ENCODE measurements around the gene RNF111.
"Not testable (repeated sequence)": the region's sequence is repeated elsewhere in the genome, so short reads cannot be mapped to it uniquely, and the experiment has no call there.

Gene RNF111

DNA sequence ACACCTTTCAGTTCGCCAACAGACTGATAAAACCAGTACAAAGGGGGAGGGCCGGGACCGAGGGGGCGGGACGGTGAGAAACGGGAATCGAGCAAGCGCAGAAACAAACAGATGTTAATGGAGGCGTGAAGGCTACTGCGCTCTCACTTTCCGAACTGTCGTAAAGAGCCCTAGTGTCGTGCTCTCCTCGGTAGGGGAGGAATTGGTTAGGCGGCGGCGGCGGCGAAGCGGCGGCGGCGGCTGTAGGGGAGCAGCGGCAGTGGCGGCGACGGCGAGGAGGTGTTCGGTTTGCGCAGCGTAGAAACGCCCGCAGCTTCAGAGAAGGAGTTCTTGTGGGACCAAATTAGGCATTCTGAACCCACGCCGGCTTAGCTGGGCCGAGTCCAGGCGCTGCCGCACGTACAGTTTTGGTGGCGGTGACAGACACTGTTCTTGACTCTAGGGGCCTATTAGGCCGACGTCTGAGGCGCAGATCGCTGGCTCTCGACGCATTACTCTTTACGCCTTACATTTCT, at the start of gene RNF111:
TSS of gene RNF111 (plus strand) at position 173 of the 515 bp plus-strand sequence. CDS start 43,160 bp downstream, outside the sequence.
- DNase-seq: peak; percentile 88

GRCh38 chr15:58947179-58947578, 40.3 kb upstream of the RNF111 start:
- no peak for DNase-seq

DNA sequence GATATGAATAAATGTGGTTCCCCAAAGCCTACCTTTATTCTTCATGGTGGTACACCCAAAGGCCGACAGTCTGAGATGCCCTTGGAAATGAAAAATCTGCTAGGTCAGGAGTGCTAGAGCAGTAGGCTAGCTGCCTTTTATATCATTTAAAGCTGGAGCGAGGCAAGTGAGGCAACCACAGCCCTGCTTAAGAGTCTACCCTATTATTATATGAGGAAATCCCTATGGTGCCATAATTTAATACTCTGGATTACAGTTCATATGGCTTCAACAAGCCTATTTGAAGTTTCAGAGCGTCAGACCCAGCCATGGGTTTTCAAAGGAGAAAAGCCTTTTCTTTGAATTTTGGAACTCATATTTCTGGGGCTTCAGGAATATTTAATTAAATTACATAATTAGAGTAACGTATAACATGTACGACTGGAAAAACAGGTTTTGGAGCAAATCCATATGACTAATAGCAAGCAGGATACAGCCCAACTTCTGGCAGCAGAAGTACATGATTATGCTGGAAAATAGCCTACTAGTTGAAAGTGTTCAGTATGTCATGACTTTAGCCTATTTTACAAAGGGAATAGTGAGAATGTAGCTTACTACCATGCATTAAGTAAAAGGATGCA, 36.0 kb upstream of the RNF111 start:
- DNase-seq: no peak

DNA sequence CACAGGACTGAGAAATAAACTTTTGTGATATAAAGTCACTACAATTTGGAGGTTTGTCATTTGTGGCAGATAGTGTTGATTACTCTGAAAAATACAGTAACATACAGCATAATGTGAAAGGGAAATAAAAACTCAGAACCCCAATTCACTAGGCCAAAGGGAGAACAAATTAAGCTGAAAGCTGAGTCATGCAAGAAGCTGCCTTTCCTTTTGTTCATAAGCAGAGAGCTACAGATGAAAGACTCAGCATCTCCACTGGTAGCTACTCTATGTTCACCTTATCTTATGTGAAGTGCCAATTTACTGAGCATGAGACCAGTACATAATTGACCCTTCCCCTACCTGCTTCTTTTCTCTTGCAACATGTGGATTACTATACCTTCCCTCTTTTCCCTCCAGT, 34.7 kb upstream of the RNF111 start:
- DNase-seq: no peak

GRCh38 chr15:58957101-58957973, 30.1 kb upstream of the RNF111 start:
- DNase-seq: peak; percentile 76

DNA sequence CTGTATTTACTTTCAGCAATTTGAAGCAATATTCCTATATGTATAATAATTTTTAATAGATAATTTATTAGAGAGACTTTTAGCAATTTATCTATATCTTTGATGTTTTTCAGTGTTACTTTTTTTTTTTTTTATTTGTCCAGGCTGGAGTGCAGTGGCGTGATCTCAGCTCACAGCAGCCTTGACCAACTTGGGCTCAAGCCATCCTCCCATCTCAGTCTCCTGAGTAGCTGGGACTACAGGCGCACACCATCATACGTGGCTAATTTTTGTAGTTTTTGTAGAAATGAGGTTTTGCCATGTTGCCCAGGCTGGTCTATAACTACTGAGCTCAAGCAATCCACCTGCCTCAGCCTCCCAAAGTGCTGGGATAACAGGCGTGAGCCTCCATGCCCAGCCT, 28.7 kb upstream of the RNF111 start:
- no peak for DNase-seq

DNA sequence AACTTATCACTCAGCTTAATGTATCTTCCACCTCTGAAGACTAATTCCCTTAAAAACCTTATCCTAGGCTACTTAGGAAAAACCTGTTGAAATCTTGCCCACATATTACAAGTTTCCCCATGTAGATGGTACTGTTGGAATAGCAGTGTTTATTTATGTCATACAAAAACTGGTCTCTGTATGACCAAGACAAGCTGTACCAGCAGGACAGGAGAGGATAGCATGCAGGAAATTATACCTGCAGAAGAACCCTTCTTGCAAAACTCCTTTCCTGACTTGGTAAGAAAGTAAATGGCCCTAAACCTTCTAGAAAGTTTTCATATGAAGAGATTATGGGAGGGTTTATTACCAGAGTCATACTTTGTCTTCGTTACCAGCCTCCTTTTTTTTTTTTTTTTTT, 25.3 kb upstream of the RNF111 start:
- no peak for DNase-seq

DNA sequence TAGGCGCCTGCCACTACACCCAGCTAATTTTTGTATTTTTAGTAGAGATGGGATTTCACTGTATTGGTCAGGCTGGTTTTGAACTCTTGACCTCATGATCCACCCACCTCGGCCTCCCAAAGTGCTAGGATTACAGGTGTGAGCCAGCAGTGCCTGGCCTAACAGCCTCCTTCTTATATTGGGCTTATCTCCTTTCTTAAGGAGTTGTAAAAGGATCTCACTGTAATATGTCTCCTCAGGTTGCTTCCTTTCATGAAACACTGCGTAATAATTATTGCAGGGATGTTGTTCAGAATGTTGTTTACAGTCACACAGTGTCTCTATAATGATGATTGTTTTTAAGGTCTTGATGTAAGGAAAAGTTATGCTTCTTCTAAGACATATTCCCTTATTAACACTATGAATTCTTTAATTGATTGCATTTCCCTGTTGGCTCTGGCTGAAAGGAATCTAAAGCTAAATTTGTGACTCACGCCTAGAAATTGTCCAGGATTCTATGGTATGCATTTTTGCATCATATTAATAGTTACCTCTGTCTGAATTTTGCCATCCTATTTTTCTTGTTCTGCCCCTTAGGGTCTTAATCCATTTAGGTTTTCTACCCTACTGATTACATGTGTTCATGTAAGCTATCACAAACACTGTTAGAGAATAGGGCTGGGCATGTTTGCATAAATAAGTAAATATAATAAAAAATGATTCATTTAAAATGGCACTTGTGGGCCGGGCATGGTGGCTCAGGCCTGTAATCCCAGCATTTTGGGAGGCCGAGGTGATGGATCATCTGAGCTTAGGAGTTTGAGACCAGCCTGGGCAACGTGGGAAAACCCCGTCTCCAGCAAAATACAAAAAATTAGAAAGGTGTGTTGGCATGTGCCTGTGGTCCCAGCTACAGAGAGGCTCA, 24.5 kb upstream of the RNF111 start:
- DNase-seq: no peak

- DNase-seq: no peak
Observed at GRCh38 chr15:58966698-58967097, 20.8 kb upstream of the RNF111 start.

DNA sequence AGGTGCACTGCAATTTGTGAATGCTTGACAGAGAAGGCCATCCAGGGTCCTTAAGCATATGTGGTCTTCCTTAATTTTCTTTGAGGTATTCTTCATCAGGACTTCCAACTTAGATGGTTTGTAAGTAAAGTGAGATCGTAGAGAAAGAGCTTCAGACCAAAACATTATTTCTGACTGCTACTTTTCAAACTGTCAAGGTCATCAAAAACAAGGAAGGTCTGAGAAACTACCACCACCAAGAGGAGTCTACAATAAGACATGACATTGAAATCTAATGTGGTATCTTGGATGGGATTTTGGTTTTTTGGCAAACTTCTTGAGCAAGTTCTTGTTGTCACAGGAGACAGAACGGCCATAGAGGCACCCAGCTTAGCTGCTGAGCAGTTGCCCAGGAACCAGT, 20.0 kb upstream of the RNF111 start:
- DNase-seq: no peak

DNA sequence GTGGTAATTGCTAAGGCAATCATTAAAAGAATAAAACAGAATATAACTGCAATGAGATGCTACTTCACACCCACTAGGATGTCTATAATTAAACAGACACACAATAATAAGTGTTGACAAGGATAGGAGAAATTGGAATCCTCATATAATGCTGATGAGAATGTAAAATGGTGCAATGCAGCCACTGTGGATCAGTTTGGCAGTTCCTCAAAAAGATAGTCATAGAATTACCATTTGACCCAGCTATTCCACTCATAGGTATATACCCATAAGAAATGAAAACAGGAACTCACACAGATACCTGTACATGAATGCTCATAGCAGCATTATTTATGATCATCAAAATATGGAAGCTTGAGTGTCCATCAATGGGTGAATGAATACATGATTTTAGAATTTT, 9.6 kb upstream of the RNF111 start:
- no peak for DNase-seq

GRCh38 chr15:58980351-58980939, 7.0 kb upstream of the RNF111 start:
- peak; percentile 22 for DNase-seq

GRCh38 chr15:58981808-58982475, 5.5 kb upstream of the RNF111 start:
- no peak for DNase-seq

DNA sequence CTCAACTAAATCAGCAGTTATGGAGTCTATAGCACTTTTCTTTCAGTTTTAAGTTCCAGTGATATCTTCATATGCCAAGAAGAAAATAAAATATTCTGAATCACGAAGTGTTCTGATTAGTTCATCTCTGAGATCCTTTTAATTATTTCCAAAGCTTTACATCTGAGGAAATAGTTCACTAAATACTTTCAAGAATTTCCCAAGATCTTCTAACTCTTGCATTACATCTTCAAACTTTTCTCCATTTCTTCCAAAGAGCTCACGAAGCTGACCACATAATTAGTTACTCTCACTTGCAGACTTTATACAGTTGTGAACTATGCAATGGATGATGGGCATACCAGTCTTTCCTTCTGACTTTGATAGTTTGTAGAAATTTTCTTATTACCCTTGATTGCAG, 4.2 kb upstream of the RNF111 start:
- DNase-seq: no peak

GRCh38 chr15:58985443-58985842, 2.0 kb upstream of the RNF111 start:
- DNase-seq: no peak

- DNase-seq: no peak
Observed at GRCh38 chr15:58987036-58987435, 427 bp upstream of the RNF111 start.

- DNase-seq: peak; percentile 26
Observed at GRCh38 chr15:58988006-58988785, 733 bp downstream of the RNF111 start.

DNA sequence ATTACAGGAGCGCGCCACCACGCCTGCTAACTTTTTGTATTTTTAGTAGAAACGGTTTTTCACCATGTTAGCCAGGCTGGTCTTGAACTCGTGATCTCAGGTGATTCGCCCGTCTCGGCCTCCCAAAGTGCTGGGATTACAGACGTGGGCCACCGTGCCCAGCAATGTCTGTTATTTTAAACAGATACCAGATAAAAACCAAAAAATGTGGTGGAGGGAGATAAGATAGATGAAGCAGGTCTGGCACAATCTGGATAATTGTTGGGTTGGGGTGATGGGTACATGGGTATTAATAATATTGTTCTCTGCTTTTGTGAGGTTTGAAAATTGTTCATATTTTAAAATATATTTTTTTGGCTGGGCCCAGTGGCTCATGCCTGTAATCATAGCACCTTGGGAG, 4.7 kb downstream of the RNF111 start:
- no peak for DNase-seq

- DNase-seq: no peak
Observed at GRCh38 chr15:58994906-58995453, 7.5 kb downstream of the RNF111 start.

- no peak for DNase-seq
Observed at GRCh38 chr15:58999694-59000093, 12.2 kb downstream of the RNF111 start.

GRCh38 chr15:59000251-59000650, 12.8 kb downstream of the RNF111 start:
- not testable (repeated sequence) for DNase-seq

All from NCI-H1436 (cell line).